ENCODE results near the gene MYT1. TPM values are rescaled to one million over a fixed set of nuclear protein-coding genes. Genes with fewer than 3 reads are reported as not detected.

The MYT1 gene
- total RNA-seq, 4 donors from 2014 or later, result not detected

- 65% methylated on average over 5 of the region's 5 CpGs for WGBS
- DNase-seq (ENCODE audit: extremely low spot score), result no peak
- Histone ChIP-seq H3K27me3 (no peaks in the 10 kb centered on the region), H3K9me3 (no peaks in the 10 kb centered on the region), H3K36me3 (peaks cover 0 to 40% (median 15%) of the 10 kb centered on the region in 4 donors), H3K4me1 (peaks cover 22 to 38% (median 25%) of the 10 kb centered on the region in 4 donors), H3K4me3 (no peak overlapping the region), H3K27ac (replicated peaks in 1 of 4) (no peak overlapping the region)
- TF ChIP-seq CTCF (IDR thresholded peaks at IDR 0.05) (no peak), EP300 (IDR thresholded peaks at IDR 0.05) (no peak), POLR2A (IDR thresholded peaks at IDR 0.05; ENCODE audit: low read depth) (no peak), POLR2AphosphoS5 (IDR thresholded peaks at IDR 0.05) (no peak)
- intact Hi-C loops (cut with DNase I), result no loop called here
These were observed 100.9 kb downstream of the MYT1 start for GRCh38 chr20:64265201-64265600.

DNA sequence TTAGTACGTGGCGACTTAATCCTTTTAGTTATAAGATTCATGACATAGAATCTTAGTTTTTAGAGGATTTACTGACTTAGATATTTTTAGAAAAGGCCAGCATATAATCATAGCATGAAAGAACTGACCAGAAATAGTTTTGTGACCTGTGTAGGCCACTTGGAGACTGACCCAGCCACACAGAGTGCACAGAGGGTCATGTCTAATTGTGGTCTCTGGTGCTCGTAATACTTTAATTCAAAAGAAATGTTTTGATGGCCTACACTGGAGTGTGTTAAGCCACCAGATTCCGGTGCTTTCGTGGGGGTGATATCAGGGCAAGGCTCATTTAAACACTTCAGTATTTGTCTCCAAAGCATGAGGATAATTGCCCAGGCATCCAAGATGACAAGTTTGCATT, 102.7 kb downstream of the MYT1 start:
- H3K4me1 ChIP-seq, result peaks cover 5 to 21% (median 9%) of the 10 kb centered on the region in 4 donors
- intact Hi-C loops (cut with DNase I), result no loop called here
- TF ChIP-seq POLR2A (IDR thresholded peaks at IDR 0.05; ENCODE audit: low read depth), result no peak
- TF ChIP-seq EP300 (IDR thresholded peaks at IDR 0.05), result no peak
- TF ChIP-seq CTCF (IDR thresholded peaks at IDR 0.05), result no peak
- TF ChIP-seq POLR2AphosphoS5 (IDR thresholded peaks at IDR 0.05), result no peak
- 76% methylated on average over 3 of the region's 5 CpGs for WGBS
- H3K27ac ChIP-seq (replicated peaks in 1 of 4), result no peak overlapping the region
- DNase-seq (ENCODE audit: extremely low spot score), result no peak
- H3K4me3 ChIP-seq, result no peak overlapping the region
- no peaks in the 10 kb centered on the region for H3K27me3 ChIP-seq
- peaks cover 0 to 45% (median 18%) of the 10 kb centered on the region in 4 donors for H3K36me3 ChIP-seq
- H3K9me3 ChIP-seq, result no peaks in the 10 kb centered on the region

- H3K4me1 ChIP-seq, result peaks cover 0 to 13% (median 5%) of the 10 kb centered on the region in 4 donors
- intact Hi-C loops (cut with DNase I), result no loop called here
- H3K27me3 ChIP-seq, result no peaks in the 10 kb centered on the region
- TF ChIP-seq POLR2AphosphoS5 (IDR thresholded peaks at IDR 0.05) (no peak), CTCF (IDR thresholded peaks at IDR 0.05) (no peak), EP300 (IDR thresholded peaks at IDR 0.05) (no peak), POLR2A (IDR thresholded peaks at IDR 0.05; ENCODE audit: low read depth) (no peak)
- H3K9me3 ChIP-seq, result no peaks in the 10 kb centered on the region
- peaks cover 3 to 44% (median 24%) of the 10 kb centered on the region in 4 donors for H3K36me3 ChIP-seq
- DNase-seq (ENCODE audit: extremely low spot score), result no peak
- H3K4me3 ChIP-seq, result no peak overlapping the region
- 92% methylated on average over 10 of the region's 10 CpGs for WGBS
- H3K27ac ChIP-seq (replicated peaks in 1 of 4), result no peak overlapping the region
These were observed 103.9 kb downstream of the MYT1 start for GRCh38 chr20:64268174-64268573.

DNA sequence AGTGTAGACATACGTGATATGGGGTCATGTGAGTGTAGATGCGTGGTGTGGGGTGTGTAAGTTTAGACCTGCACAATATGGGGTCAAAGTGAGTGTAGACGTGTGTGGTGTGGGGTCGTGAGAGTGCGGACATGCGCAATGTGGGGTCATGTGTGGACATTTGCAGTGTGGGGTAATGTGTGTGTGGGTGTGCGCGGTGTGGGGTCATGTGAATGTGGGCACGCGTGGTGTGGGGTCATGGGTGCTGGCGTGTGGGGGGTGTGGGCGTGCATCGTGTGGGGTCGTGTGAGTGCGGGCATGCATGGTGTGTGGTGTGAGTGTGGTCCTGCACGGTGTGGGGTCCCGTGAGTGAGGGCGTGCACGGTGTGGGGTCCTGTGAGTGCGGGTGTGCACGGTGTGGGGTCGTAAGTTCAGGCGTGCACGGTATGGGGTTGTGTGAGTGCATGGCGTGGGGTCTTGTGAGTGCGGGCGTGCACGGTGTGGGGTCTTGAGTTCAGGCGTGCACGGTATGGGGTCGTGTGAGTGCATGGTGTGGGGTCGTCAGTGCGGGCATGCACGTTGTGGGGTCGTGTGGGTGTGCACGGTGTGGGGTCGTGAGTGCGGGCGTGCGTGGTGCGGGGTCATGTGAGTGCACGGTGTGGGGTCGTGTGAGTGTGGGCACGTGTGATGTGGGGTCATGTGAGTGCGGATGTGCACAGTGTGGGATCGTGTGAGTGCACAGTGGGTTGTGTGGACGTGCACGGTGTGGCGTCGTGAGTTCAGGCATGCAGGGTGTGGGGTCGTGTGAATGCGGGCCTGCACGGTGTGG, 105.6 kb downstream of the MYT1 start:
- intact Hi-C loops (cut with DNase I), result no loop called here
- 95% methylated on average over 53 of the region's 53 CpGs for WGBS
- no peaks in the 10 kb centered on the region for H3K27me3 ChIP-seq

More for the DNA sequence above, 105.6 kb downstream of the MYT1 start:
- H3K27ac ChIP-seq (replicated peaks in 1 of 4), result no peak overlapping the region
- peaks cover 7 to 54% (median 36%) of the 10 kb centered on the region in 4 donors for H3K36me3 ChIP-seq
- no peak for TF ChIP-seq EP300 (IDR thresholded peaks at IDR 0.05)
- no peak for TF ChIP-seq POLR2A (IDR thresholded peaks at IDR 0.05; ENCODE audit: low read depth)
- TF ChIP-seq CTCF (IDR thresholded peaks at IDR 0.05), result no peak
- no peak for TF ChIP-seq POLR2AphosphoS5 (IDR thresholded peaks at IDR 0.05)
- peaks cover 0 to 10% (median 5%) of the 10 kb centered on the region in 4 donors for H3K4me1 ChIP-seq
- H3K9me3 ChIP-seq, result no peaks in the 10 kb centered on the region
- H3K4me3 ChIP-seq, result no peak overlapping the region
- DNase-seq (ENCODE audit: extremely low spot score), result no peak
